ENCODE results near the gene ACOT12. TPM values are rescaled to one million over a fixed set of nuclear protein-coding genes. Genes with fewer than 3 reads are reported as not detected.
"Not testable (repeated sequence)": the region's sequence is repeated elsewhere in the genome, so short reads cannot be mapped to it uniquely, and the experiment has no call there.

Gene ACOT12
- total RNA-seq, 1 donor from 2014 or later: not detected

GRCh38 chr5:81354093-81354492 is 39.8 kb downstream of the ACOT12 start:
- H3K36me3 ChIP-seq: no peaks in the 10 kb centered on the region
- H3K4me3 ChIP-seq: no peak overlapping the region
- intact Hi-C loops (cut with DNase I): no loop called here
- TF ChIP-seq CTCF (IDR thresholded peaks at IDR 0.05): no peak
- no peaks in the 10 kb centered on the region for H3K4me1 ChIP-seq
- no peak overlapping the region for H3K27ac ChIP-seq
- no peaks in the 10 kb centered on the region for H3K27me3 ChIP-seq
- DNase-seq (ENCODE audit: low spot score in 2 of 2): no peak
- no peaks in the 10 kb centered on the region for H3K9me3 ChIP-seq

- H3K4me3 ChIP-seq: no peak overlapping the region
- no peaks in the 10 kb centered on the region for H3K4me1 ChIP-seq
- H3K36me3 ChIP-seq: no peaks in the 10 kb centered on the region
- TF ChIP-seq CTCF (IDR thresholded peaks at IDR 0.05): no peak
- DNase-seq (ENCODE audit: low spot score in 2 of 2): no peak
- H3K9me3 ChIP-seq: no peaks in the 10 kb centered on the region
- no peak overlapping the region for H3K27ac ChIP-seq
- H3K27me3 ChIP-seq: no peaks in the 10 kb centered on the region
- intact Hi-C loops (cut with DNase I): no loop called here
Measured at GRCh38 chr5:81353189-81353588, 40.7 kb downstream of the ACOT12 start.

GRCh38 chr5:81350507-81350906 is 43.4 kb downstream of the ACOT12 start:
- Histone ChIP-seq H3K27me3 (no peaks in the 10 kb centered on the region), H3K4me3 (no peak overlapping the region), H3K4me1 (no peaks in the 10 kb centered on the region), H3K9me3 (no peaks in the 10 kb centered on the region), H3K27ac (no peak overlapping the region), H3K36me3 (no peaks in the 10 kb centered on the region)
- intact Hi-C loops (cut with DNase I): no loop called here
- TF ChIP-seq CTCF (IDR thresholded peaks at IDR 0.05): no peak
- DNase-seq (ENCODE audit: low spot score in 2 of 2): no peak

- no peak overlapping the region for H3K4me3 ChIP-seq
- H3K36me3 ChIP-seq: no peaks in the 10 kb centered on the region
- intact Hi-C loops (cut with DNase I): no loop called here
- H3K4me1 ChIP-seq: no peaks in the 10 kb centered on the region
- TF ChIP-seq CTCF (IDR thresholded peaks at IDR 0.05): no peak
- DNase-seq (ENCODE audit: low spot score in 2 of 2): no peak
- no peaks in the 10 kb centered on the region for H3K27me3 ChIP-seq
- H3K9me3 ChIP-seq: no peaks in the 10 kb centered on the region
- no peak overlapping the region for H3K27ac ChIP-seq
Measured at GRCh38 chr5:81349161-81349560, 44.8 kb downstream of the ACOT12 start.

- intact Hi-C loops (cut with DNase I): no loop called here
- H3K4me1 ChIP-seq: no peaks in the 10 kb centered on the region
- H3K36me3 ChIP-seq: no peaks in the 10 kb centered on the region
- no peak for DNase-seq (ENCODE audit: low spot score in 2 of 2)
- no peak overlapping the region for H3K27ac ChIP-seq
- no peaks in the 10 kb centered on the region for H3K9me3 ChIP-seq
- no peak overlapping the region for H3K4me3 ChIP-seq
- H3K27me3 ChIP-seq: no peaks in the 10 kb centered on the region
- no peak for TF ChIP-seq CTCF (IDR thresholded peaks at IDR 0.05)
Measured at GRCh38 chr5:81345411-81346003, 48.4 kb downstream of the ACOT12 start.

- H3K4me3 ChIP-seq: no peak overlapping the region
- no peak for TF ChIP-seq CTCF (IDR thresholded peaks at IDR 0.05)
- no peaks in the 10 kb centered on the region for H3K4me1 ChIP-seq
- no peak for DNase-seq (ENCODE audit: low spot score in 2 of 2)
- no peaks in the 10 kb centered on the region for H3K27me3 ChIP-seq
- intact Hi-C loops (cut with DNase I): no loop called here
- H3K27ac ChIP-seq: no peak overlapping the region
- no peaks in the 10 kb centered on the region for H3K36me3 ChIP-seq
- H3K9me3 ChIP-seq: no peaks in the 10 kb centered on the region
Measured at GRCh38 chr5:81344736-81345135, 49.2 kb downstream of the ACOT12 start.

GRCh38 chr5:81338213-81338612 is 55.7 kb downstream of the ACOT12 start:
- H3K27me3 ChIP-seq; H3K27ac ChIP-seq; H3K4me1 ChIP-seq; DNase-seq (ENCODE audit: low spot score in 2 of 2); H3K4me3 ChIP-seq; H3K9me3 ChIP-seq; H3K36me3 ChIP-seq; intact Hi-C loops (cut with DNase I): not testable (repeated sequence)
